ENCODE measurements around the gene XPA.
"Not testable (repeated sequence)": the region's sequence is repeated elsewhere in the genome, so short reads cannot be mapped to it uniquely, and the experiment has no call there.

Gene XPA

DNA sequence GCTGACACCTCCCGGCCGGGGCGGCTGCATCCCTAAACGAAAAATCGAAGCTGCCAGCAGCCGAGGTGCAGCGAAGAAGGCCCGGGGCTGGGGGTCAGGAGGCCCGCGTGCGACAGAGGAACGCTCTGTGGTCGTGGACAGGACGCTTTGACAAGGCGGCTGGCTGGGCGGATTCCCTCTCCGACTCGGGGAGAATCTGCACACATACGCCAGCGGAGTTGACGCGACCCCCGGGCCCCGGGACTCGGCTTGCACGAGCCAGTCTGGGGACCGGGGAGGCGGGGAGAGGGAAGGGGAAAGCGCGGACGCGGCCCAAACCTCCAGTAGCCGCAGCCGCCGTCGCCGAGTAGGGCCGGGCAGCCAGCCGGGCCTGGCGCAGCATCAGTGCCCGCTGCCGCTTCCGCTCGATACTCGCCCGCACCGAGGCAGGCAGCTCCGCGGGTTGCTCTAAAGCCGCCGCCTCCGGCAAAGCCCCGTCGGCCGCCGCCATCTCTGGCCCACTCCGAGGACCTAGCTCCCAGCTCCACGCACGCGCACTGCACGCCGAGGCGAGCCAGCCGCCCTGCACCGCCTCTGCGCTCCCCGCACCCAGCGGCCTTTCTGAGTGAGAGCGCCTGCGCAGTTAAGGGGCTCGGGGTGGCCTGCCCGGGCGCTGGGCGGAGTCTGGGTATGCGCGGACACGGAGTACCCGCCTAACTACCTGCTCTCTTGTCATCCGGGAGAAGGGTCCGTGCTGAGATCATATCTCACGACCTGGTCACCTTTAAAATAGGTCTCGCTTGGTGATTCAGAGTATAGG is at the start of gene XPA:
XPA (minus strand) TSS at position 538 of the 799 bp plus-strand sequence; CDS start at position 490, 48 bp downstream.
- peak; percentile 54 to 97 (median 91) for DNase-seq

DNA sequence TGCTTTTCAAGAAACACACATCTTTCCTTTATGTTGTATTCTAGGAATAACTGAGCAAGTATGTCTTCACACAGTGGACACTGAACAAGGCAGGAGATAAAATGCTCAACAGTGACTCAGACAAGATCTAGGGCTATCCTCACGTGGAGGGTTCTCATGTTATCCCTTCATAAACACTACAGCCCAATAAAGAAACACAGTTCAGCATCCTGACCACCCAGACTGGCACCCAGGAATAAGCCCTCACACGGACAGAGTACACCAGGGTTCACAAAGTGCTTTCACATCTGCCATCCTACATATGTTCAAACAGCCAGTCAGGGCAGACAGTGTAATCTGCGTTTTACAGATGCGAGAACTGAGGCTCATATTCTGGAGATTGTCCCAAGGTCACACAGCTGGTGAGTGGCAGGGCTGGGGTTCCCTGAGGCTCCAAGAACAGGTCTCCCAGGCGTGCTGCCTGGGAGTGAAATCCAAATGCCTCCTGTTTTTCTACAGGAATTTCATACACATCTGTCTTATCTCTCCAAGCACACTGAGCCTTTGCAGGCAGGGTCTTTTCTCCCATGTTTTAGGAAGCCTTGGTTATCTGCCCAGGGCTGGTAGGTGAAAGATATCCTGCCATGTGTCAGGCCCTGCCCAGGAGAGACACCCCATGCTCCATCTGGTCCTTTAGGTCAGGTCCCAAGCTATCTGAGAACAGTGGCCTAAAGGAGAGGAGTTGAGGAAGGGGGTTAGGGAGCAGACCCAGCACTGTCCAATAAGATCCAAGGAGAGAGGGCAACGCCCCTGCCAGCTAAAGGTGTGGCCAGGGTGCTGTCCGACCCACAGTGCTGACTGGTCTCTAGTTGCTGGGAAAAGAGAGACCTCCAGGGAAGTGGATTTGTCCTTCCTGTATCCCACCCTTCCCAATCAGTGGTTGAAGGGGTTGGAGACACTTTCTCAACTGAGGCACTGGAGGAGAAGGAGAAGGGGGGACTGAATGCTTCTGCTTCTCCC is 47.9 kb upstream of the XPA start:
- no peak for DNase-seq

DNA sequence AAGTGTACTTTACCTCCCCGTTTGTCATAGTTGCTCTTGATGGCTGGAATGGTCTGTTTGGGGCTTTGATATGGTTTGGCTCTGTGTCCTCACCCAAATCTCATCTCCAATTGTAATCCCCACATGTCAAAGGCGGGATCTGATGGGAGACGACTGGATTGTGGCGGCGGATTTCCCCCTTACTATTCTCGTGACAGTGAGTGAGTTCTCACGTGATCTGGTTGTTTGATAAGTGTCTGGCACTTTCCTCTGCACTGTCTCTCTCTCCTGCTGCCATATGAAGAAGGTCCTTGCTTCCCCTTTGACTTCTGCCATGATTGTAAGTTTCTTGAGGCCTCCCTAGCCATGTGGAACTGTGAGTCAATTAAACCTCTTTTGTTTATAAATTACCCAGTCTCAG is 46.9 kb upstream of the XPA start:
- not testable (repeated sequence) for DNase-seq

DNA sequence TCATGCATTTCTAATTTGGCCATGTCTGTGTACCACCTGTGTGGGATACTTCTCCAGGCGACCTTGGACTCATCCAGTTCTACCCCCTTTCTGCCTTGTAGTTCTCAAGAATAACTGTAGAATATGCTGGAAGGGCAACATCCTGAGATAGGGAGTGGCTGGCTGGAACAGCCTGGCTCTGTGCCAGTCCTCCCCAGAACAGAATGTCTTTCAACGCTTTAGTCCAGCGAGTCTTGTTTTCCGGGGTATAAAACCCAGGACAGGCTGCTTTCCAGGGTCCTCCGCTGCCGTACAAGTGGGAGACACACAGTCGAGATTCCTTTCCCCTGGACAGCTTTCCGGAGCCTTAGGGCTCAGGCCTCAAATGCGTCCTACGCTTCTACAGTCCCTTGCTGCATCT is 45.4 kb upstream of the XPA start:
- DNase-seq, result no peak

DNA sequence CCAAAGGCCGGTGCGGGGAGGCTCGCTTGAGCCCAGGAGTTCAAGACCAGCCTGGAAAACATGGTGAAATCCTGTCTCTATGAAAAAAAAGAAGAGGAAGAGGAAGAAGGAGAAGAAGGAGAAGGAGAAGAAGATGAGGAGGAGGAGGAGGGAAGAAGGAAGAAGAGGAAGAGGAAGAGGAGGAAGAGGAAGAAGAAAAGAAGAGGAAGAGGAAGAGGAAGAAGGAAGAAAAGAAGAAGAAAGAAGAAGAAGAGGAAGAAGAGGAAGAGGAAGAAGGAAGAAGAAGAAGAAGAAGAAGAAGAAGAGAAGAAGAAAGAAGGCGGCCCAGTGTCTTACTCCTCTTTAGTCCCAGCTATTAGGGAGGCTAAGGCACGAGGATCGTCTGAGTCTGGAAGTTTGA is 44.8 kb upstream of the XPA start:
- no peak for DNase-seq

DNA sequence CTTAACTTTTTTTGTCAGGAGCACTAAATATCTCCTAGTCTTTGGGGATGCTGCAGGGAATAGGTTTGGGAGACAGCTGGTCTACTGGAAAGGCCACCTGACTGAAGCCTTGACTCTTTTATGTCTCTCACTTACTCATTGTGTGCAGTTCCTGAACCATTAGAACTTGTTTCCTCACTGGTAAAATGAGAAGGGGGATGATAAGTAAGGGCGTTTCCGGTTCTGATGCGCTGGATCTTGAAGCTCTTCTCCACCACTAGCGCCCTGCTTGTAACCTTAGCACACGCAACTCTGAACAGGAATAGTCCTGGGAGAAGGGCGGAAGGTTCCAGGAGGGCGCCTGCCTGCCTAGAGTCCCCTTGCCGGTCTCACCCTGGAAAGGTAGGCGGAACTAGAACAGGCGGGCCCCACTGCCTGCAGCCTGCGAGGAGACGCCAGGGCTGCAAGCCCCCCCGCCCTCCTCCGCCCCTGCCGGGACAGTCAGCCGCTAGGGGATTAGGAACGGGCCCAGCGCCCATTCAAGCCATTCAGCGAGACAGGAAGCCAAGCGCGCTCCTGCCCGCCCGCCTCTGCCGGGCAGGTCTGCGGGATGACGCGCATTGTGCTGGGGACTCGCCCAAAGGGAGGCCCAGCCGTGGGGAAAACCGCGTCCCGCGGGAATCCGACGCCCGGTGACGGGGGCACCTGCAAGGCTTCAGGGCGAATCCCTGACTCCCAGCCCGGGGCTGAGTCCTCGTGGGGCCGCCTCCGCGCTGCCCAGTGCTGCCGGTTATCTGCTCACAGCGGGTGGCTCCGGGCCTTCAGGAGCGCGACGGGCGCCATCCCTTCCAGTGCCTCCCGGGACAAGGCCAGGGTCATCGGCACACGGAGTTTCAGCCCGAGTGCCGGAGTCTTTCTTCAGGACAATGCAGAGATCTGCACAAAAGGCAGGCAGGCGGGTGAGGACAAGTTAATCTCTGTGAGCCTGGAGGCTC is 44.0 kb upstream of the XPA start:
- DNase-seq, result peak in 32 of 51 donors; percentile 3 to 61 (median 17)

DNA sequence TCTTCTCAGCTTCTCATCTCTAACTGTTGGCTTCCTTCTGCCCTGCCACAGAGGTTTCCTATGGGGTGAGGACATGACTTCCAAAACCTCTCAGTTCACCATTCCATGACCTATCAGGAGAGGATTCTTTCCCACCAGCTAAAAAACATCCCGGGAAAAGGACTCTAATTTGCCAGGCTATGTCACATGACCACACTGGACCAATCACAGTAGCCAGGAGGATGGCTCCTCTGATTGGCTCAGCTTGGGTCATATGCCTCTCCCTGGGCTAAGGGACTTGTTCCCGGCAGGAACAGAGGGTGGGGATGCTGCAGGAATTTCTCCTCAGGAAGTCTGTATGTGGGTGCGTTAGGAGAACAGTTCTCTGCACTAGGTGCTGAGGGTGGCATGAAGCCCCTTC is 40.3 kb upstream of the XPA start:
- peak in 3 of 51 donors; percentile 1 to 7 (median 2) for DNase-seq

DNA sequence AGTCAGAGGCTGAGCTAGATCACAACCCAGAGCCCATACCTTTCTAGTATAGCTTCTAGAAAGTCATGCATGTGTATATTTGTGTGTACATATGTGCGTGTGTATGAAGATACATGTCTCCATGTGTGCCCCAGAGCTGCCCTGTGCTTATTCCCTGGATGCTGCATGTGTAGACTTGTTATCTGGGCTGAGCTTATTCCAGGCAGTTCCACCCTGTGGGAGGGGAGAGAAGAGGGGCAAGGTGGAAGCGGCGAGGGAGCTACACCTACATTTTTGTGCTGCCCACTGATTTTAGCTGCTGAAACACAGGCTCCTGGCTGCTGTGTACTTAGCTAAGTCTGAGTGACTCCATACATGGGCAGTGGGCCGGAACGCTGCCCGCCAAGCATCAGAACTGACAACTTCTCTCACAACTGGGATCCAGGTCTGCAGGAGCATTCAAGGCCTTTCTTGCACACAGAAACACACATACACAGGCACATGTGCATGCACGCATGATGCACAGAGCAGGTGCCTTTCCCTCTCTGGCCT is 38.0 kb upstream of the XPA start:
- DNase-seq, result no peak

DNA sequence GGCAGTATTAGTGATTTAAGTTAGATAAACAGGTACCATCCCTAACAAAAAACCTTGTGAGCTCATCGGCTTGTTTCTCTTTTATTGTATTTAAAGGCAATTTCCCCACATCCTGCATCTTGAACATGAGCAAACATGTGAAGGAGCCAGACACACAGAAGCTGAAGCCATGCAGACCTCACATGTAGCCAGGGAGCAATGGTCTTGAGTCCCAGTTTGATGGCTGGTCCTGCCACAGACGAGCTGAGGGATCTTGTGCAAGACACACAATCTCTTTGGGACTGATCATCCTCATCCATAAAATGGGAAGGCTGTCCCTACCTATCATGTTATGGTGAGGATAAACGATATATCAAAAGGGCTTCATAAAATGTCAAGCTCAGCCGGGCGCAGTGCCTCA is 29.6 kb upstream of the XPA start:
- no peak for DNase-seq

DNA sequence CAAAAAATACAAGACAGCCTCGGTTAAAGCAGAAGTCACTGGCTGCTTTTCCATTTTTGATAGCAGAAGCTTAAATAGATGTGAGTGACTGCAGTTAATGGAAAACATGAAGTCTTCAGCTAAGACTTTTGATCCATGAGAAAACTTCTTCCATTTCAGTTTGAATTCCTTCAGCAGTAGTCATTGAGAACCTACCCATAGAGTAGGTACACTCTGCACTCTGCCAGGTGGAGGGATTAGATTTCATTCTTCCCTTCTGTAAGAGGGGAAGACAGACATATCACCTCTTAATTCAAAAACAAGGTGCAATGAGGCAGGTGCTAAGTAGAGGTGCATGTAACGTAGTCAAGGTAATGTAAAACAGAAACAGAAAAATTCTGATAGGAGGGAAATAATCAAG is 26.7 kb upstream of the XPA start:
- DNase-seq, result no peak

DNA sequence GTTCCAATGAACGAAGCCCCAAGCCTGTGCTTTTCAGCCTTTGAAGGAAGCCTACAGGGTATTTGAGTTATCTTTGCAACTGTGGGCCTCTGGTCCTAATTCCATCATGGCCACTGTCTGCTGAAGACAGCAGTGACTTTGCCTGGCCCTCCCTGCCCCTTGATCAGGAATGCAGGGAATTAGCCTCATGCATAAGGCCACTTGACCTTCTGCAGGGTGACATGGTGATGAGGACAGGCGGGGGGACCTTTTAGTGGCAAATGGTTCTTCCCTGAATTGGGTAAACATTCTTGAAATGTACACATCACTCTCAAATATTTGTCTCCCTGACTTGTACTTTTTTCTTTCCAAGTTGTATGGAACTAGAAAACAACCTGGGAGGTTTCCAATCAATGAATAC is 25.2 kb upstream of the XPA start:
- no peak for DNase-seq

DNA sequence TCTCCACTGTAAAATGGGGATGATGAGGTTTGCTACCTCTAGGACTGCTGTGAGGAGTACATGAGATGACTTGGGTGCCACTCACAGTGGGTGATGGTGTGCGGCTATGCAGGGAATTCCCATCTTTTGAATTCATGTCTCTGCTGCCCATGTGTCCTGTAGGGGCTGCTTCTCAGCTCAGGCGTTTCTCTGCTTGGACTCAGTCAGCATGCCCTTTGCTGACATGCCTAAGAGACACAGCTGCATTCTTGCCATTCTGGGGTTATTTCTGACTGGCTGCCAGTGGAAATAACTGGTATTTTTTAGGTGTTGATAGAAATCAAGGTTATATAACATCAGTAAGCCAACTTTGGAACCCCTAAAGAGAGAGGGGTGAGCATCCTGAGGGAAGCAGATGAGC is 24.3 kb upstream of the XPA start:
- DNase-seq, result no peak

DNA sequence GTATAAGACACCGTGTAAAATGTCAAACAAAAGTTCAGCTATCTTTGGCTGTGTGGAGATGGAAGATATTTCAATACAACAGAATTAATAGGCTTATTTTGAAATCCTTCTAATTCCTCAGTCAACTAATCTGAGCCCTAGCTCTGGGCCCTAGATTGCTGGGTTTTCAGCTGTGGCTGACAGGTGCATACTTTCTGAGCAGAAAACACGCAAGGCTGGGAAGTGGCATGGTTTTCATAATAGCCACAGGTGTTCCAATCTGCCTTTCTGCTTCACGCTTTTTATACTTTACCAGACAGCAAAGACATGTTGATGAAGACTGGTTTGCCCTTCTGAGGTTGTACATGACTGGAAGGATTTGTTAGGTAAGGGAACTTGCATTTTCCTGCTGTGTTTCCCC is 20.7 kb upstream of the XPA start:
- no peak for DNase-seq

DNA sequence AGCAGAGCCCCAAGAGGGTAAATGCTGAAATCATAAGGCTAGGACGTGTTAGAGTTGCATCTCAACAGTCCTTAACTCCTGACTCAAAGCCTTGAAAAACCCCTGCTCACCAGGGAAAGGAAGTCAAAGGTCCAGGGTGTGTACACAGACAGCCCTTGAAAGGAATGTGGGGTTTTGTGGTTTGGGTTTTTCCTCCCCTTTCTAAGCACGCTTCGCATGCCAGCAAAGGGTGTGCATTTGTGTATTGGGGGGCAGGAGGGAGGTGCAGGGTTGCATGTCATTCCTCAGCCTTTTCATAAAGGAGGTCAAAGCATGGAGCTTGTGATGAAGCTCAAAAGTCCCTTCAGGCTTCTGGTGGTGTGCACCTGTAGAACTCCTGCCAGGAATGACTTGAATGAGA is 17.3 kb upstream of the XPA start:
- no peak for DNase-seq

DNA sequence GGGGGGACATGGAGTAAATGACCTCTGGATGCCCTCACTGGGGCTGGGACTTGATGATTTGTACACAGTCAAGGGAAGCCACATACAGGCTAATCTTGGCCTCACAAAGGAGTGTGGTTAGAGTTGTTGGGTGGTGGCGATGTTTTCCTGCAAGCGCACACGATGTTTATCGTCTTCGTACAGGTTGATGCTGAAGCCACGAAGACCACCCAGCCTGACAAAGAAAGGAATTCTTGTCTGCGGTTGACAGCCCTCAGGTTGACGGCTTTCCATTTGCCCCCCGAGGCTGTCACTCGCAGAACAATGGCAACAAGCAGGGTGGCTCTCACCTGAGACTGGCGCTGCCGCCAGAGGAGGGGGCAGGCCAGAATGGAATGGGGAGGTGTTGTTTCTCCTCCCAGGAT is 14.1 kb upstream of the XPA start:
- no peak for DNase-seq

DNA sequence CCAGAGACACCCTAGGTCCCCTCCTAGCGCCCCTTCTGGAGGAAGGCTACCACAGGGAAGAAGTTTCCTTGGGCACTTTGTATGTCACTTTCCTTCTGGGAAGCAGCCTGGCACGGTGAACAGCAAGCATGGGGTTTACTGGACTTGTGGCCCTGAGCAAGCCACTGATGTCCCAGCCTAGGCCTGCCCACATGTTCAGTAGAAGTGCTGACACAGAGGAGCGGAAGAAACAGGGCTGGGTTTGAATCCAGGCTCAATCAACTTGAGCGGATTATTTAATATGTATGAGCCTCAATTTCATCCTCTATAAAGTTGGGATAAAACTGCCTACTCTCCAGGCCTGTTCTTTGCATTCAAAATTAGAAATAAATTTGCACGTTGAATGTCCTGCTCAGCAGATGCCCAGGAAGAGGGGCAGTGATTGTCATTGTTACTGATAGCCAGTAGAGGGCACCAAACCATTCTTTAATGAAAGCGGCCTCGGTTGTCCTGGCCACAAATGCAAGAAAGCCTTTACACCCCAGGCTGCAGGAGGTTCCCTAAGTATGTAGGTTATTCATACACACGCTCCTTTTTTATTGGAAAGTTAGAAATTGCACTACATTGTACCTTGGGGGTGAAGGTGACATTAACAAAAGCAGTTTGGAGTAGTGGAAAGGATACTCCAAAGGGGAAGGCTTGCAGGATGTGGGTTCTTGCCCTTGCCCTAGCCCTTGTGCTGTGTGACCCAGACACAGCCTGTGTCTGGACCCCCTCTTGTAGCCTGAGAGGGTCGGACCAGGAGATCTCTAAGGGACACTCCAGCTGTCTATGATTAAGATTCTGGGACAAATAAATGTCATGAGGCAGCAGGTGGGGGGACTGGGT is 13.4 kb upstream of the XPA start:
- DNase-seq, result peak in 26 of 51 donors; percentile 3 to 72 (median 22)

DNA sequence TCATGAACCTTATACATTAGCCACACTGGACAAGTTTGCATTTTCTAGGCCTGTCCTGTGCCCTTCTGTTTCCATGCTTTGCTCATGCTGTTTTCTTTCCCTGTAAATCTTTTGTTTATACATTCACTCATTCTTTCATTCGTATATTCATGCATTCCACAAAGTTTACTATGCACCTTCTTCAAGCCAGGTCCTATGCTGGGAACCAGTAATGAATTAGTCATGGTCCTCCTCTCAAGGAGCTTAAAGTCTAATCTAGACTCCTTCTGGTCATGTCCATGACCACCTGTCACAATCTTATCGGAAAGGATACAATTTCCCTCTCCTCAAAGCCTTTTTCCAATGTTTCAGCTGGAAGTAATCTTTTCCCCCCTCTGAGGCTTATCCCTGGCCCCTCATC is 9.1 kb upstream of the XPA start:
- DNase-seq, result no peak

DNA sequence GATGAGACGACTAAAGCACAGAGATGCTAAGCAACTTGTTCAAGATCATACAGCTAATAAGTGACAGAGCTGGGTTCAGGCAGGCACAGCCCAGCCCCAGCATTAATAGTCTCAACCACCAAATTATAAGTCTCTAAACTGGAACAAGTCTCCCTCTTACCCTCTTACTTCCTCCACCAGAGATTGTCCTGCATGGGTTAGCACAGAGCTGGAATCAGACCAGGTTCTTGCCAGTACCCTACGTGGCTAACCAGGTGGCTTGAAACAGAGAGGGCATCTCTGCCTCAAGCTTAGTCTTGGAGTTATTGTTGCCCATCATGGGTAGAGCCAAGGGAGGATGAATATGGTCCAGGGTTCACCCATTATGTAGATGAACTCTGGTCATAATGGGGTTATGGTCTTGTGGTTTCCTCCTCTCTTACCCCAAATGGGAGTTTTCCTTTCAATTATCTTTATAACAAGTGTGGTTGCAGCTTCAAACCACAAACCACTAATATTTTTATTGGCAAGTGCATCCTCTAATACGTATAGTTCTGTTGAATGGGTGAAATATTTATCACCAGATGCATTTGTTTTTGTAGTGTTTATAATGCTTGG is 8.3 kb upstream of the XPA start:
- no peak for DNase-seq

DNA sequence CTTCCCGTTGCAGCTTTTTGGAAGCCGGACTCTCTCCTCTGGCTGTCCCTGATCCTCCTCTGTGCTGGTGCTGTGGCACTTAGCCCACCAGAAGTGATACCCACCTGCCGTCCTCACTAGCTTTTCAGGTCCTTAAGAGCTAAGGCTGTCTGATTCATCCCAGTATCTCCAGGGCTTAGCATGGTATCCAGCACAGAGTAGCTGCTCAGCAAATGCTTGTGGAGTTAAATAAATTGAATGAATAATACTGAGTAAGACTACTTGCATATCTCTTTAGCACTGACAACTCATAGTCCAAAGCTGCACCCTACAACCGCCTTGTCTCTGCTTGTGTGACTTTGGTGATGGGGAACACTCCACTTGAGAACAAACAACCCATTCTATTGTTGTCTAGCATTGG is 7.7 kb upstream of the XPA start:
- DNase-seq, result no peak

DNA sequence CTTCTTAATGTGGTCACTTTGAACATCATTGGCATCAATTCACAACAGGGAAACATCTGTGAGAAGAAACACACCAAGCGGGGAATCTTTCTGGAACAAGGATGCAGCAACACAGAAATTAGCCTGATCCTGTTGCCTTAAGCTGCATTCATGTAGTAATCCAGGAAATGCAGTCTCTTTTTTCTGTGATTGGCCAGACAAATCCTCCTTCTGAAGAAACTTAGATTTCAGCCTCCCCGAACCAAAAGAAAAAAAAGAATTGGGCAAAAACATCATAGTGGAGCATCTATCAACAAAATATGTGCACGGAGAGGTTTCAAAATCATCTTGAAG is 7.2 kb upstream of the XPA start:
- no peak for DNase-seq
